ENCODE data around the gene GATD1.

Gene GATD1, protein sequence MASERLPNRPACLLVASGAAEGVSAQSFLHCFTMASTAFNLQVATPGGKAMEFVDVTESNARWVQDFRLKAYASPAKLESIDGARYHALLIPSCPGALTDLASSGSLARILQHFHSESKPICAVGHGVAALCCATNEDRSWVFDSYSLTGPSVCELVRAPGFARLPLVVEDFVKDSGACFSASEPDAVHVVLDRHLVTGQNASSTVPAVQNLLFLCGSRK

DNA sequence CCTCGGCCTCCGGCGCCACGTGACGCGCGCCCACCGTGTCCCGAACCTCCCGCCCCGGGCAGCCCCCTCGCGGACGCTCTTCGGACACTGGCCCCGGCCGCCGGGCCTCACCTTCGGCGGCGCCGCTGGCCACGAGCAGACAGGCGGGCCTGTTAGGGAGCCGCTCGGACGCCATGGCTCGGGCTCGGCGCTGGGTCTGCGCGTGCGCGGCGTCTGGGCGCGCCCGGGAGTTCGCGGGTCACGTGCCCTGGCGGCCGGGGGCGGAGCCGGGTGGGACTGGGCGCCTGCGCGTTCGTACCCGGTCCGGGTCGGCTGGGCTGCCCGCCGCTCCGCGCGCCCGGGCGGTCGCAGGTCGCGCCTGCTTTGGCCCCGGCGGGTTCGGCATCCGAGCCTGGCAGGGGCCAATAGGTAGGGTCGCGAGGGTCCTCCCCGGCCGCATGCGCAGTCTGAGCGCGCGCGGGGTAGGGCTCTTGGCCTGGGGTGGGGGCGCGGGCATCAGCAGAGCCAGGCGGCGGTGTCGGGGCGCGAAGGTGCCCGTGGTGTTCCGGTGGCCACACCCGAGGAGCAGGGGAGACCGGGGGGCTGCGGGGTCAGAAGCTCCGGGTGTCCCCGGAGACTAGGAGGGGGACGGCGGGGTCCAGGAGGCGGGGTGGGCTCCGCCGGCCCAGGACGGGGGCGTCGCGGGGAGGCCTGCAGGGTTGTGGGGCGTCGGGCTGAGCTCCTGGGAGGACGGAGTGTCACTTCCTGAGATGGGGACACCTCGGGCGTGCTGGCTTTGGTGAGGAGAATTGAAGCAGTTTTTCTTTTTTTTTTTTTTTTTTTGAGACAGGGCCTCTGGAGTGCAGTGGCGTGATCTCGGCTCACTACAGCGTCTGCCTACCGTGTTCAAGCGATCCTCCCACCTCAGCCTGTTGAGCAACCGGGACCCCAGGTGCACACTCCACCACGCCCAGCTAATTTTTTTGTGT, at the start of gene GATD1:
GATD1 (minus strand) TSS at position 200 of the 968 bp plus-strand sequence; CDS start at position 175, 25 bp downstream.
- peak; percentile 94 for DNase-seq

DNA sequence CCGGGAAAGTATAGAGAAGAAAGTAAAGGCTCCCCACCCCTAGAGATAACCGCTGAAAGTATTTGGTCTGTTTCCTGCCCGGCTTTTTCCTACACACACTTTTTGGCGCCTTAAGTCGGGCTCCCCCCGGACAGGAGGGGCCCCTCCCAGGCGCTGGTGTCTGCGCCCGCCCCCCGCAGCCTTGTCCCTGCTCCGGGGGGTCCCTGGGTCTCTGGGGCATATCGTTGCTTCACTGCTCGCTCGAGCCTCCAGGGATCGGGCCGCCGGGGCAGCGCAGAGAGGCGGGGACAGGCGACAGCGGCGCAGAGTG, 49.5 kb upstream of the GATD1 start:
- DNase-seq = no peak

DNA sequence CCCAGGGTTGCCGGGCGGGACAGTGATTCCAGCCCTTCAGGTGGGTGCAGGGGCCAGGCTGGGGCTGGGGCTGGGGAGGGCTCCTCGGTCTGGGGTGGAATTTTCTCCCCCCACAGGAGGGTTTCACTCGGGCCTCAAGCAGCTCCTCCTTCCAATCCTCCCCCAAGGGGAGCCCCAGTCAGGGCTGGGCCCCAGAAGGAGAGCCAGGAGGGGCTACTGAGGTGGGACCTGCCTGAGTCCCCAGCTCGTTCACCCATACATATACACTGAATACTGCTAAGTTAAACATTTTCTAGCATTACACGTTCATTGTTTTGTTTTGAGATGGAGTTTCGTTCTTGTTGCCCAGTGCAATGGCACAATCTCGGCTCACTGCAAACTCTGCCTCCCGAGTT, 48.9 kb upstream of the GATD1 start:
- no peak for DNase-seq

DNA sequence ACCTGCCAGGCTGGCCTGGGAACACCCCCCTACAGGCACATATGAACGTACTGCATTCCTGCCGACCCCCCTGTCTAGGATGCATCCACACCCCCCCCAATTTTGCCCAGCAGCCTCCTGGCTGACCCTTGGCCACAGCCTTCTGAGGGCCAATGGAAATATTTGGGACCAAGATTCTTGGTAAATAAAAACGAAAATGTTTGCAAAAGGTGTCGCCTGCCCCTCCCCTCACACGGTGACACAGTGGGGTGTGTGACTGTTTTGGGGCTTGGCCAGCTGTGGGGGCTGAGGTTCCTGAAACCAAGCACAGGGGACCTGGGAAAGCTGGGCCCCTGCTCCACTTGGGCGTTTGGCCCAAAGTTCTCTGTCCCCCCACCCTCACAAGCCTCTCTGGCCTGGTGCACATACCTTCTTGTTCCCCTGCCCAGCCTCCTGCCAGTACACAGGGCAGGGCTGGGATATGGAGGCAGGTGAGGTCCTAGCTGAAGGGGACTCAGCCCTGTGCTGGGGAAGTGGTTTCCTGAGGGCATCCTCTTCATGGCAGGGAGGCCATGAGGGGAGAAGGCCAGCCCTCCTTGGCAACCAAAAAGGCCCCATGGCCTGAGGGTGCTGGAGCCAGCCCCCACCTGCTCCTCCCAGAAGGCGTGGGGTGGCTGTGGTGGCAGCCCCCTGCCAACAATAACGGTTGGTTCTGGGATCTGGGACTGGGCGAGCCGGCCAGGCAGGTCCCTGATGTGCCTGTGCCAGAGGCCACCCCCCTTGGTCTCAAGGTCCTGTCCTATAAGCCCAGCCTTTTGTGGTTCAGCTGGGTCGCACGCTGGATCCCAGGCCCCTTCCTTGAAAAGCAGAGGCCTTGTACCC, 48.3 kb upstream of the GATD1 start:
- DNase-seq = no peak

DNA sequence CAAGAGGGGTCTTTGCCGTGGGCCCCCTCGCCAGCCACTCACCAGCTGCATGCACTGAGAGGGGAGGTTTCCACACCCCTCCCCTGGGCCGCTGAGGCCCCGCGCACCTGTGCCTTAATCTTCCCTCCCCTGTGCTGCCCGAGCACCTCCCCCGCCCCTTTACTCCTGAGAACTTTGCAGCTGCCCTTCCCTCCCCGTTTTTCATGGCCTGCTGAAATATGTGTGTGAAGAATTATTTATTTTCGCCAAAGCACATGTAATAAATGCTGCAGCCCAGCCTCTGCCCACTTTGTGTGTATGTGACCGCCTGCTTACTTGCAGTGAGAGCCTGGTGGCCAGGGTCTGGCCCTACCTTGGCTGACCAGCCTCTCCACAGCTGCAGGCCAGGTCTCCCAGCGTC, 47.7 kb upstream of the GATD1 start:
- DNase-seq = peak; percentile 61

DNA sequence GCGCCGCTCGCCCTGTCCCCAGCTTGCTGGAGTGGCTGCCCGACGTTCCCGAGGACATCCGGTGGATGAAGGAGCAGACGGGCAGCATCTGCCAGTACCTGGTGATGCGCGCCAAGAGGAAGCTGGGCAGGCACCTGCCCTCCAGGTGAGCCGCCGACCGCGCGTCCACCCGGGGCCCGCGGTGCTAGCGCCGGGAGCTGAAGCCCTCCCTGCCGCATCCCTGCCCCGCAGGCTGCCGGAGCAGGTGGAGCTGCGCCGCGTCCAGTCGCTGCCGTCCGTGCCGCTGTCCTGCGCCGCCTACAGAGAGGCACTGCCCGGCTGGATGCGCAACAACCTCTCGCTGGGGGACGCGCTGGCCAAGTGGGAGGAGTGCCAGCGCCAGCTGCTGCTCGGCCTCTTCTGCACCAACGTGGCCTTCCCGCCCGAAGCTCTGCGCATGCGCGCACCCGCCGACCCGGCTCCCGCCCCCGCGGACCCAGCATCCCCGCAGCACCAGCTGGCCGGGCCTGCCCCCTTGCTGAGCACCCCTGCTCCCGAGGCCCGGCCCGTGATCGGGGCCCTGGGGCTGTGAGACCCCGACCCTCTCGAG, 47.1 kb upstream of the GATD1 start:
- DNase-seq = peak; percentile 81

DNA sequence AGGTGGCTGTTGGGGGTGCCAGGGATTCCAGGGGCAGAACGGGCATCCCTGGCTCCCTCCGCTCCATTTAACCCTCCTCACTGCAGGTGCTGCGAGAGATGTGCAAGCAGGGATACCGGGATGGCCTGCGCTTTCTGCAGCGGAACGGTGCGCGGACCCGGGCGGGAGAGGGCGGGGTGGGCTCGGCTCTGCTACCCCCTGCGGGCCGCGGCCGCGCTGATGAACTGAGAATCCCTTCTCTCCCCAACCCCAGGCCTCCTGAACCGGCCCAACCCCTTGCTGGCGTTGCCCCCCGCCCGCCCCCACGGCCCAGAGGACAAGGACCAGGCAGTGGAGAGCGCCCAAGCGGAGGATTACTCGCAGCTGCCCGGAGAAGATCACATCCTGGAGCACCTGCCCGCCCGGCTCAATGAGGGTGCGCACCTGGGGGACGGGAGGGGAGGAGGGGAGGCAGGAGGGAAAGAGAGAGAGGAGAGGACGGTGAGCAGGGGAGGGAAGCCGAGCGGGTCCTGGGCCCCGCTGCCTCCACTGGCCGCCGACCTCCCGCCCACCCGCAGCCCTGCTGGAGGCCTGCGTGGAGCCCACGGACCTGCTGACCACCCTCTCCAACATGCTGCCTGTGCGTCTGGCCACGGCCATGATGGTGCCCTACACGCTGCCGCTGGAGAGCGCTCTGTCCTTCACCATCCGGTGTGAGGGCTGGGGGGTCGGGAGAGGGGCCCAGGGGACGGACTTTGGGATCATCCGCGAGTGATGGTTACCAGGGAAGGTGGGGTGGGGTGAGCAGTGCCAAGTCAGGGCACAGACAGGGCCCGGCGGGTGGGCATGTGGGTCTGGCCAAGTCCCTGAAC, 46.4 kb upstream of the GATD1 start:
- DNase-seq = peak; percentile 49

DNA sequence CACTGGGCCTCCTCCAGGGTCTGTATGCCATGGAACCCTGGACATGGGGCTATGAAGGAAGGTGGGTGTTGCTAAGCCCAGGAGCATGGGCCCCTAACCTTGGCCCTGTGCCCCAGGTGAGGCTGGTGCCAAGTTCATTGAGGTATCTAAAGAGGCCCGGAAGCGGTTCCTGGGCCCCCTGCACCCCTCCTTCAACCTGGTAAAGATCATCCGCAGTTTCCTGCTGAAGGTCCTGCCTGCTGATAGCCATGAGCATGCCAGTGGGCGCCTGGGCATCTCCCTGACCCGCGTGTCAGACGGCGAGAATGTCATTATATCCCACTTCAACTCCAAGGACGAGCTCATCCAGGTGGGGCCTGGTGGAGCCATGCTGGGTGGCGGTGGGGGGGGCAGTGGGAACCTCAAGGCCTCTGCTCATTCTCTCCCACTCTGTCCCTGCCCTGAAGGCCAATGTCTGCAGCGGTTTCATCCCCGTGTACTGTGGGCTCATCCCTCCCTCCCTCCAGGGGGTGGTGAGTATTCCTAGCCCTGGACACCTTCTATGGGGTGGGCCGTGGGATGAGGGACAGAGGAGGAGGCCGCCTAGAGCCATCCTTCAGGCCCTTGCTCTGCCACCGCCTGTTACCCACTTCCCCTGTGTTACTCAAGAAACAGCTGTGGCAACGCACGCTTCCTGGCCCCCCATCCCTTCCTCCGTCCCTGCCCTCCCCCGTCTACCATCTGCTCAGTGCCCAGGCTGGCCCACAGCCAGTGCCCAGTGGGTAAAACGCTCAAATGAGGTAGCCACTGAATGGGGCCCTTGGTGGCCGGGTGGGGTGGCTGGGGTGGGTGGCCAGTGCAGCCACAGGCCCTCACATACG, 44.5 kb upstream of the GATD1 start:
- peak; percentile 64 for DNase-seq

DNA sequence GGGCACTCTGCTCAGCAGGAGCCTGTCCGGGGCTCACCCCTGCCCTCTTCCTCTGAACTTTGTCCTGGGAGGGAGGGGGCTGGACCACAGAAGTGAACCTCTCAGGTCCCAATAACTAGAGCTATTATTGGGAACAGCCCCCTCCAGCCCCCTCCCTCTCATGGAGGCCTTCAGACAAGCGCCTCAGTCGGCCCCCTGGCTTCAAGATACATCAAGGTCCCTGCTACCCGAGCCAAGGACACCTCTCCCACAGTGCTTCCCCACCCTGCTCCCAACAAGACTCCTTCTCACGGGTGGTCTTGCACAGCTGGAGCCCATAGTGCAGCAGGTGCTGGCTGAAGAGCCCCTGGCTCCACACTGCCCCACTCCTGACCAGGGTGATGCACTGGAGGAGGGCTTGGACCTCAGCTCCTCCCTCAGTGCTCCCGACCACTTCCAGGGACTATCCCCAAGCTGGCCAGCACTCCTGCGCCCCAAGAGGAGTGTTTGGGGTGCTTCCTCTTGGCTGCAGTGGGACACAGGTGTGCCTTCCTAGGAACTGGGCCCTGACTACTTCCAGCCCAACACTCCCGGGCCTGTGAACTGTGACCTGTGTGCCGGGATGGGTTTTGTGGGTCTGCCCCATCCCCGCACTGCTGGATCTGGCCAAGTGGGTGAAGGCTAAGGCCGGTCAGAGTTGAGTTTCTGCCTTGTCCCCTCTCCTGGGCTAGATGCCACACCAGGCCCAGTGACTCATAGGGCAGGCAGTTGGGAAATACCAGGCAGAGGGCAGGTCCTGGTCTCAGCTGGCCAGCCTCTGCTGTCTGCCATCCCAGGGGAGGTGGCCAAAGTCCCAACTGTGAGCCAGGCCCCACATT, 43.6 kb upstream of the GATD1 start:
- no peak for DNase-seq

DNA sequence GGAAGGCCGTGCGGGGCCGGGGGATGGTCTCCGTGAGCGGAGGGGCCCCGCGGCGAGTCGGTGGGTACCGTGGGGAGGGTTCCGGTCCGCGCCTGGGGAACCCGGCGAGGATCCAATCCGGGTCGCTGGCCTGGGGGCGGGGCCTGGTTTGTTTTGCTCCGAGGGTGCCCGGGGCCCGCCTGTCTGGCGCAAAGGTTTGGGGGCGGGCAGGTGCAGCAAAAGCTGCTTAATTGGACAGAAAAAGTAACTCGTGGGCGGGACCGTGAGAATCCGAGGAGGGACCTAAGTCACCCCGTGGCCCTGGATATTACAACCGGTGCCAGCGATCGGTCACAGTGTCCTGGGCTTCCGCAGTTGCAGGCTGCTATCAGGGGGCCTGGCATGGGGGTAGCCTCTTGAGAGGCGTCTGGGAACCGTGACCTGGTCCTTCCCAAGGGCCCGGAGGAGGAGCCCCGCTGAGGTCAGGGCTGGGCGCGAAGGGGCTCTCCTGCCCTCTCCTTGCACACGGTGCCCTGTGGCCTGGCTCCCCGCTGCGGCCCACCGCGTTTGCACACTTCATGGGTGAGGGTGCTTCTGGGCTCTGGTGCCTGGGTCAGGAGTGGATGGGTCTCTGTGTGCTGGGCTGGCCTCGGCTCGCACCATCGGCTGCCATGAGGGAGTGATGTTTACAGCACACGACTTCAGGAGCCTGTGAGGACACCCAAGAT, 42.8 kb upstream of the GATD1 start:
- peak; percentile 88 for DNase-seq

DNA sequence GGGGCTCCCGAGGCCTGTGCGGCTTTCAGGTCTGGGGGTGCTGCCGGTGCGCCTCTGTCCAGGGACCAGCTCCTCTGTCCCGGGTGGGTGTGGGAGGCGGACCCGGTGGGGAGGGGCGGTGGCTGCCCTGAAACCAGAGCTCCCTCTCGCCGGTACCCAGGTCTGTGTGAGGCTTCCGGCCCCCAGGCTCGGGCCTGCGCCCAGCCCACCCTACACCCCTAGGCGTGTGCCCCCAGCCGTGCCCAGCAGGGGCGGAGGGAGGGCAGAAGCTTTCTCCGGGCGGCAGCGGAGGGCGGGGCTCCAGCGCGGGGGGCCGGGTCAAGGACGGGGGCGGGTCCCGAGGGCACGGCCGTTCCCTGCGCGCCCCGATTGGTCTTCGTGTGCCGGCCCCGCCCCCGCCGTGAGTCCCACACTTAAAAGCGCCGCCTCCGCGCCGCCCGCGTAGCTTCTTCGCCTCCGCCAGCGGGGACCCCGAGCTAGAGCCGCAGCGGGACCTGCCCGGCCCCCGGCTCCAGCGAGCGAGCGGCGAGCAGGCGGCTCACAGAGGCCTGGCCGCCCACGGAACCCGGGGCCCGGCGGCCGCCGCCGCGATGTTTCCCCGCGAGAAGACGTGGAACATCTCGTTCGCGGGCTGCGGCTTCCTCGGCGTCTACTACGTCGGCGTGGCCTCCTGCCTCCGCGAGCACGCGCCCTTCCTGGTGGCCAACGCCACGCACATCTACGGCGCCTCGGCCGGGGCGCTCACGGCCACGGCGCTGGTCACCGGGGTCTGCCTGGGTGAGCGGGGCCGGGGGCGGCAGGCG, 42.0 kb upstream of the GATD1 start:
- peak; percentile 97 for DNase-seq

DNA sequence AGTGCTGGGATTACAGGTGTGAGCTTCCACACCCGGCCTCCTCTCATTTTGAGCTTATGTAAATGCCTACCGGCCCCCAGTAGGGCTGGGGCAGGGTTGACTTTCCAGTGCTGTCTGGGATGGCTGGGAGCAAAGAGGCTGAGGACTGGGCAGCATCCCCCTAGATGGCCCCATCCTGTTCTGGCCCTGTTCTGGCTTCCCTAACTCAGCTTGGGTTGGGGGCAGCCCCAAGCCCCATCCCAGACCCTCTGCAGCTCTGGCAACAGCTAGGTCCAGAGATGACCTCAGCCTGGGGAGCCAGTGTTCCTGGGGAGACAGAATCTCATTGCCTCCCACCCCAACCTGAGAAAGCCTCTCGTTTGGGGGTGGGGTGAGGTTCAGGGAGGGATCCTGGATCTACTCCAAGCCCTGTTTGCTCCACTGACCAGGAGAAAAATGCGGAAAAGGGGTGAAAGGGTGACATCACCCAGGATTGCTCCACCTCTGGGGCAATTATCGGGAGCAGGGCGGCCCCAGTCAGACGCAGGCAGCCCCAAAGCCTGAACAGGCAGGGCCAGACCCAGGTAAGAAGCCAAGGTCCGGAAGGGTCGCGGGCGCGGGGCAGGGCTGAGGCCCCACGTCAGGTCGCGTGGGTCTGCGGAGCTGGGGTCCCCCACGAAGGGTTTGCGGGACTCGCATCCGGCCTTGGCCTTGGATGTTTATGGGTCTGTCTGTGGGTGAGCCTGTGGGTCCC, 41.3 kb upstream of the GATD1 start, which contains the start of gene PNPLA2:
PNPLA2 (plus strand) TSS at position 519 of the 733 bp plus-strand sequence. CDS start 805 bp downstream, outside the sequence.
- DNase-seq = no peak

DNA sequence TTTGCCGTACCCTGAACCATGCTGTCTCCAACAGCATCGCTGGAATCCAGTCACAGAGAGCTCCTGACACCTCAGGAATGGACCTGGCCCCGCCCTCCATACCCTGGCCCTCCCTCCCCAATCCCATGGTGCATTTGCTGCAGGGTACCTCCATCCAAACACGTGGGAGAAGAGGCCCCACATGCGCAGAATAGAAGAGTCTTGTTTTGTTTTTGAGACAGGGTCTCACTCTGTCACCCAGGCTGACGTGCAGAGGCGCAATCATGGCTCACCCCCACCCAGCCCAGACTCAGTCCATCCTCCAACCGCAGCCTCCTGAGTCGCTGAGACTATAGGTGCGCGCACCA, 39.1 kb upstream of the GATD1 start:
- DNase-seq = no peak

DNA sequence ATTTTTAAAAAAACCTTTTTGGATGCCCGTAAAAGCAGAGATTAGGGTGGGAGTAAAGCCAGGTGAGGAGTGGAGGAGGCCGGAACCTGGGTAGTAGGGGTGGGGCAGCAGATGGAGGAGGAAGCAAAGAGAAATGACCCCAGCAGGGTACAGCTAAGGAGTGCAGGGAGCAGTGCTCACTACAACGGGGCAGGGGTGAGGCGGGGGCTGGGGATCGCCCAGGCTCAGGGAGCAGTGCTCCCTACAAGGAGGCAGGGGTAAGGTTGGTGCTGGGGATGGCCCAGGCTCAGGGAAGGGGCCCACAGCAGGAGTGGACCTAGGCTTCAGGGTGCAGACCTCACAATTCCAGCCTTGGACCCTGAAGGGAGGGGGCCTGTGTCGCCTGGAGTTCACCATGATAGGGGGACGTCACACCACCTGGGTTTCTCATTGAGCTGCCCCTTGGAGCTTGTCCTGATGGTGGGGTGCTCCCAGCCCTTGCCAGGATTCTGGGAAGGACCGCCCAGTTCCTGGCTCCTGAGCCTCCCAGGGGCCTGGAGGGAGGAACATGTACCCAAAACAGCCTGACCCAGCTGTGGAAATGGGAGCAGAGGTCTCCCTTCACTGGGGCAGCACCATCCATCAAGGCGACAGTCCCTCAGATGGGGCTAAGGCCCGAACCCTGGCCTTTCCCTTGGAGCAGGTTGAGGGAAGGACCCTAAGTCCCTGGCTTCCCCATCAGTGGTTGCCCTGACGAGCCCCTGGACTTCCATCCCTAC, 38.6 kb upstream of the GATD1 start:
- no peak for DNase-seq

DNA sequence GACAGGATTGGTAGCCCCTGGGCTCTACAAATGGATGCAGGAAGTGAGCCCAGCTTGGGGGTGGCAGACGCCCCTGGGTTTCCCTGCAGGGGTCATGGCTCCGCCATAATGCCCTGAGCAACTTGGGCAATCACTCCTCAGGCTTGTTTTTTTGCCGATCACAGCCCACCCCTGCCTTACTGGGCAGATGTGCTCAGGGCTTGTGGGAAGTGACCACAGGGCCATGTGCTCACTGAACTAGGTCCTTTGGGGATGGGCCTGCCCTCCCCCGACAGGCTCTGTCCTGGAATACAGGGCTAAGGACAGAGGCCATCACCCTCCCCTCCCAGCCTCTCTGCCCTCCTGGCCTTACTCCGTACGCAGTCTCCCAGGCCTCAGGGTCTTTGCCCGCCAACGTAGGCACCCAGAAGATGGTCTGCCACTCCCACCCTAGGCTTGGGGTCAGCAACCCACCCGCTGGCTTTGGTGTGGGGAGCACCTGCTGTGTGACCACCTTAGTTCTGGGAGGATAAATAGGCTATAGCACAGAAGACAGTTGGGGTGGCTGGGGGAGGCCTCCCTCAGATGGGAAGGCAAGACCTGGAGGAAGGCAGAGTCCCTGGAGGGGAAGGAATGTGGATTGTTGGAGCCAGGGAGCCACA, 36.3 kb upstream of the GATD1 start:
- no peak for DNase-seq

DNA sequence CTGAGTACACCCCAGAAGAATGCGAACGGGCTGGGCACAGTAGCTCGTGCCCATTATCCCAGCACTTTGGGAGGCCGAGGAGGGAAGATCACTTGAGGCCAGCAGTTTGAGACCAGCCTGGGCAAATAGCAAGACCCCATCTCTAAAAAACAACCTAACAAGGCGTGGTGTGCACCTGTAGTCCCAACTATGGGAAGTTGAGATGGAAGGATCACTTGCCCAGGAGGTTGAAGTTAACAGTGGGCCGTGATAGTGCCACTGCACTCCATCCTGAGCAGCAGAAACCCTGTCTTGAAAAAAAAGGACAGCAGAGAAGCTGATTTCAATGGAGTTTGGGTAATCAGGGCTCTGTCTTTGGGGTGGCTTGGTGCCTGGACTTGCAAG, 35.8 kb upstream of the GATD1 start:
- DNase-seq = no peak

Data from NCI-H69 (cell line).